ENCODE results near the gene L3MBTL4. TPM values are rescaled to one million over a fixed set of nuclear protein-coding genes. Genes with fewer than 3 reads are reported as not detected.
A peak's percentile ranks its signal among the peaks of the same experiment; 100 is the strongest.

The L3MBTL4 gene
- total RNA-seq, 1 donor from 2014 or later, result 6.5 TPM

GRCh38 chr18:5983488-5983887 is 431.2 kb downstream of the L3MBTL4 start:
- DNase-seq, result peak; percentile 51

GRCh38 chr18:5982332-5982731 is 432.4 kb downstream of the L3MBTL4 start:
- no peak for DNase-seq

- DNase-seq, result no peak
These were observed 434.0 kb downstream of the L3MBTL4 start for GRCh38 chr18:5980721-5981120.

GRCh38 chr18:5979971-5980457 is 434.7 kb downstream of the L3MBTL4 start:
- no peak for DNase-seq

GRCh38 chr18:5979176-5979888 is 435.4 kb downstream of the L3MBTL4 start:
- DNase-seq, result no peak

- no peak for DNase-seq
These were observed 437.7 kb downstream of the L3MBTL4 start for GRCh38 chr18:5977022-5977421.

GRCh38 chr18:5975111-5976002 is 439.4 kb downstream of the L3MBTL4 start:
- no peak for DNase-seq

- no peak for DNase-seq
These were observed 440.0 kb downstream of the L3MBTL4 start for GRCh38 chr18:5974696-5975095.

- DNase-seq, result no peak
These were observed 441.6 kb downstream of the L3MBTL4 start for GRCh38 chr18:5973099-5973498.

GRCh38 chr18:5972298-5972697 is 442.4 kb downstream of the L3MBTL4 start:
- DNase-seq, result no peak

- no peak for DNase-seq
These were observed 444.7 kb downstream of the L3MBTL4 start for GRCh38 chr18:5969989-5970403.

- no peak for DNase-seq
These were observed 445.2 kb downstream of the L3MBTL4 start for GRCh38 chr18:5969355-5969988.

GRCh38 chr18:5967666-5968065 is 447.0 kb downstream of the L3MBTL4 start:
- DNase-seq, result no peak

- no peak for DNase-seq
These were observed 447.7 kb downstream of the L3MBTL4 start for GRCh38 chr18:5967007-5967406.

- no peak for DNase-seq
These were observed 448.2 kb downstream of the L3MBTL4 start for GRCh38 chr18:5966514-5966913.

GRCh38 chr18:5964996-5965395 is 449.7 kb downstream of the L3MBTL4 start:
- DNase-seq, result no peak

GRCh38 chr18:5964596-5964995 is 450.1 kb downstream of the L3MBTL4 start:
- DNase-seq, result no peak

- DNase-seq, result no peak
These were observed 450.6 kb downstream of the L3MBTL4 start for GRCh38 chr18:5964108-5964507.

GRCh38 chr18:5963267-5963666 is 451.4 kb downstream of the L3MBTL4 start:
- no peak for DNase-seq

GRCh38 chr18:5962362-5962761 is 452.3 kb downstream of the L3MBTL4 start:
- DNase-seq, result peak; percentile 47

GRCh38 chr18:5961828-5962150 is 452.9 kb downstream of the L3MBTL4 start:
- DNase-seq, result peak; percentile 53

- DNase-seq, result no peak
These were observed 453.4 kb downstream of the L3MBTL4 start for GRCh38 chr18:5961097-5961827.

Data from tongue (tissue), 2 donors.